ENCODE data around the gene KCNAB1. TPM values are rescaled to one million over a fixed set of nuclear protein-coding genes. Genes with fewer than 3 reads are reported as not detected.

The KCNAB1 gene
- total RNA-seq, 1 donor from 2014 or later, result not detected

GRCh38 chr3:156359368-156359767 lies 239.0 kb downstream of the KCNAB1 start:
- ChIA-PET CTCF (no interaction called here), POLR2A (no interaction called here)
- ATAC-seq (ENCODE audit: low read depth), result no peak

GRCh38 chr3:156360083-156360482 lies 239.7 kb downstream of the KCNAB1 start:
- DNase-seq (no peak), ATAC-seq (ENCODE audit: low read depth) (no peak)
- no peak overlapping the region for H3K27ac Mint-ChIP-seq
- TF ChIP-seq CTCF (IDR thresholded peaks at IDR 0.05), result no peak
- H3K27me3 Mint-ChIP-seq, result peaks cover 5% of the 10 kb centered on the region
- intact Hi-C loops (cut with micrococcal nuclease), result no loop called here
- H3K9me3 Mint-ChIP-seq, result no peaks in the 10 kb centered on the region
- ChIA-PET CTCF (no interaction called here), POLR2A (no interaction called here)
- H3K36me3 Mint-ChIP-seq (ENCODE audit: low read depth), result no peaks in the 10 kb centered on the region
- no peak overlapping the region for H3K4me3 Mint-ChIP-seq
- H3K4me1 Mint-ChIP-seq, result no peaks in the 10 kb centered on the region

More at GRCh38 chr3:156359368-156359767, 239.0 kb downstream of the KCNAB1 start:
- Mint-ChIP-seq H3K27me3 (peaks cover 5% of the 10 kb centered on the region), H3K4me3 (no peak overlapping the region), H3K36me3 (ENCODE audit: low read depth) (no peaks in the 10 kb centered on the region), H3K27ac (no peak overlapping the region), H3K9me3 (no peaks in the 10 kb centered on the region), H3K4me1 (no peaks in the 10 kb centered on the region)
- intact Hi-C loops (cut with micrococcal nuclease), result no loop called here
- no peak for DNase-seq
- TF ChIP-seq CTCF (IDR thresholded peaks at IDR 0.05), result no peak

- H3K4me3 Mint-ChIP-seq, result no peak overlapping the region
- H3K9me3 Mint-ChIP-seq, result no peaks in the 10 kb centered on the region
- DNase-seq, result no peak
- H3K27ac Mint-ChIP-seq, result no peak overlapping the region
- CTCF ChIA-PET, result no interaction called here
- ATAC-seq (ENCODE audit: low read depth), result no peak
- H3K27me3 Mint-ChIP-seq, result peaks cover 5% of the 10 kb centered on the region
- TF ChIP-seq CTCF (IDR thresholded peaks at IDR 0.05), result no peak
- intact Hi-C loops (cut with micrococcal nuclease), result no loop called here
- POLR2A ChIA-PET, result no interaction called here
- no peaks in the 10 kb centered on the region for H3K36me3 Mint-ChIP-seq (ENCODE audit: low read depth)
- H3K4me1 Mint-ChIP-seq, result no peaks in the 10 kb centered on the region
Measured at GRCh38 chr3:156360963-156361362, 240.6 kb downstream of the KCNAB1 start.

GRCh38 chr3:156366559-156366958 lies 246.2 kb downstream of the KCNAB1 start:
- H3K36me3 Mint-ChIP-seq (ENCODE audit: low read depth), result no peaks in the 10 kb centered on the region
- CTCF ChIA-PET, result no interaction called here
- no peaks in the 10 kb centered on the region for H3K4me1 Mint-ChIP-seq
- ATAC-seq (ENCODE audit: low read depth) (no peak), DNase-seq (no peak)
- H3K27ac Mint-ChIP-seq, result no peak overlapping the region
- no peaks in the 10 kb centered on the region for H3K9me3 Mint-ChIP-seq
- H3K27me3 Mint-ChIP-seq, result peaks cover 7% of the 10 kb centered on the region
- POLR2A ChIA-PET, result no interaction called here
- intact Hi-C loops (cut with micrococcal nuclease), result no loop called here
- no peak overlapping the region for H3K4me3 Mint-ChIP-seq
- no peak for TF ChIP-seq CTCF (IDR thresholded peaks at IDR 0.05)

- DNase-seq (no peak), ATAC-seq (ENCODE audit: low read depth) (no peak)
- intact Hi-C loops (cut with micrococcal nuclease), result no loop called here
- POLR2A ChIA-PET, result no interaction called here
- Mint-ChIP-seq H3K4me3 (no peak overlapping the region), H3K27me3 (peaks cover 7% of the 10 kb centered on the region), H3K9me3 (no peaks in the 10 kb centered on the region), H3K4me1 (no peaks in the 10 kb centered on the region), H3K27ac (no peak overlapping the region), H3K36me3 (ENCODE audit: low read depth) (no peaks in the 10 kb centered on the region)
- TF ChIP-seq CTCF (IDR thresholded peaks at IDR 0.05), result no peak
- CTCF ChIA-PET, result no interaction called here
Measured at GRCh38 chr3:156368189-156368588, 247.8 kb downstream of the KCNAB1 start.

Measured in activated B cell treated with CpG ODN at 0.5 μM for 24 hours (primary cell).